HEK293 (cell line): ENCODE results near the gene EYS.

Source experiments
- CTCF ChIA-PET: fragments of 350-600 bp; formaldehyde crosslinking; extraction: SDS; loops from one replicate; lab custom pipeline; 2021; ENCODE audit warnings: antibody characterized with exemption; lab: Yijun Ruan, JAX
- POLR2A ChIA-PET: fragments of 300-600 bp; formaldehyde crosslinking; extraction: SDS; loops from one replicate; lab custom pipeline; 2020; ENCODE audit warnings: antibody characterized with exemption, inconsistent platforms; lab: Yijun Ruan, JAX
- H3K27ac ChIP-seq: fragments of 200-500 bp; sonication (Bioruptor generic); 2 replicates; pipeline ENCODE4 v1.5.1; 2014; ENCODE audit warnings: low read depth, low read length, control low read depth, inconsistent platforms; ENCODE audit errors: extremely low read depth
- H3K36me3 ChIP-seq, 2 experiments: fragments of 200-500 bp in 1 of 2; sonication (Bioruptor generic) in 1 of 2; 1 replicate in 1 of 2; 2 replicates in 1 of 2; pipeline ENCODE4 v1.5.1; 2014 to 2017; ENCODE audit warnings: inconsistent platforms in 2 of 2, low read length in 2 of 2; ENCODE audit not compliant: control insufficient read depth in 2 of 2, insufficient read depth in 1 of 2
- H3K4me1 ChIP-seq: fragments of 200-500 bp; sonication (Bioruptor generic); 2 replicates; pipeline ENCODE4 v1.5.1; 2014; ENCODE audit warnings: mild to moderate bottlenecking, low read length, inconsistent platforms; ENCODE audit not compliant: control insufficient read depth, insufficient read depth
- H3K4me3 ChIP-seq: 2 replicates; pipeline ENCODE4 v1.5.1; 2011; ENCODE audit warnings: low read depth, mild to moderate bottlenecking, control low read depth, low read length, moderate library complexity
- H3K9me3 ChIP-seq: fragments of 200-500 bp; sonication (Bioruptor generic); 2 replicates; pipeline ENCODE4 v1.5.1; 2014; ENCODE audit warnings: low read depth, low read length, inconsistent platforms; ENCODE audit not compliant: control insufficient read depth, insufficient read depth
- FEZF1 ChIP-seq: fragments of 450-650 bp; formaldehyde crosslinking; IDR thresholded peaks from 2 replicates; pipeline ENCODE4 v1.5.1; 2016; ENCODE audit warnings: missing biosample characterization, missing genetic modification characterization
- HIC1 ChIP-seq: fragments of 450-650 bp; formaldehyde crosslinking; IDR thresholded peaks from 2 replicates; pipeline ENCODE4 v1.5.1; 2016; ENCODE audit warnings: missing biosample characterization, missing genetic modification characterization
- INSM2 ChIP-seq: fragments of 450-650 bp; formaldehyde crosslinking; IDR thresholded peaks from 2 replicates; pipeline ENCODE4 v1.5.1; 2016; ENCODE audit warnings: missing biosample characterization, missing genetic modification characterization
- KLF17 ChIP-seq: fragments of 450-650 bp; formaldehyde crosslinking; IDR thresholded peaks from 2 replicates; pipeline ENCODE4 v1.5.1; 2016; ENCODE audit warnings: missing biosample characterization, missing genetic modification characterization
- KLF9 ChIP-seq: fragments of 450-650 bp; formaldehyde crosslinking; IDR thresholded peaks from 2 replicates; pipeline ENCODE4 v1.5.1; 2016; ENCODE audit warnings: missing biosample characterization, missing genetic modification characterization, low read depth
- OSR2 ChIP-seq: fragments of 450-650 bp; formaldehyde crosslinking; IDR thresholded peaks from 2 replicates; pipeline ENCODE4 v1.5.1; 2016; ENCODE audit warnings: missing biosample characterization, missing genetic modification characterization
- PRDM4 ChIP-seq: fragments of 450-650 bp; formaldehyde crosslinking; IDR thresholded peaks from 2 replicates; pipeline ENCODE4 v1.5.1; 2017; ENCODE audit warnings: missing biosample characterization, missing genetic modification characterization
- TRIM28 ChIP-seq: IDR thresholded peaks from 2 replicates; pipeline ENCODE4 v1.6.1; 2011; ENCODE audit warnings: low read length, control low read depth, borderline replicate concordance
- WT1 ChIP-seq: fragments of 450-650 bp; formaldehyde crosslinking; IDR thresholded peaks from 2 replicates; pipeline ENCODE4 v1.5.1; 2016; ENCODE audit warnings: missing biosample characterization, missing genetic modification characterization
- ZBTB1 ChIP-seq: fragments of 450-650 bp; formaldehyde crosslinking; IDR thresholded peaks from 2 replicates; pipeline ENCODE4 v1.5.1; 2016; ENCODE audit warnings: missing biosample characterization, missing genetic modification characterization
- ZNF174 ChIP-seq: fragments of 450-650 bp; formaldehyde crosslinking; IDR thresholded peaks from 2 replicates; pipeline ENCODE4 v1.5.0; 2017; ENCODE audit warnings: missing biosample characterization, mild to moderate bottlenecking, missing genetic modification characterization
- ZNF175 ChIP-seq: fragments of 450-650 bp; formaldehyde crosslinking; IDR thresholded peaks from 2 replicates; pipeline ENCODE4 v1.5.1; 2016; ENCODE audit warnings: missing biosample characterization, missing genetic modification characterization
- ZNF2 ChIP-seq: fragments of 450-650 bp; formaldehyde crosslinking; IDR thresholded peaks from 2 replicates; pipeline ENCODE4 v1.5.1; 2016; ENCODE audit warnings: missing biosample characterization, missing genetic modification characterization
- ZNF221 ChIP-seq: fragments of 450-650 bp; formaldehyde crosslinking; IDR thresholded peaks from 2 replicates; pipeline ENCODE4 v1.5.1; 2017; ENCODE audit warnings: missing biosample characterization, missing genetic modification characterization, borderline replicate concordance
- ZNF239 ChIP-seq: fragments of 450-650 bp; formaldehyde crosslinking; IDR thresholded peaks from 2 replicates; pipeline ENCODE4 v1.5.1; 2016; ENCODE audit warnings: missing biosample characterization, missing genetic modification characterization
- ZNF274 ChIP-seq, 2 experiments: fragments of 200-500 bp in 1 of 2; fragments of 450-650 bp in 1 of 2; sonication (Bioruptor generic) in 1 of 2; formaldehyde crosslinking in 1 of 2; IDR thresholded peaks; 2 replicates each; pipeline versions ENCODE4 v1.5.1 to v1.6.1; 2014 to 2016; ENCODE audit warnings: borderline replicate concordance in 1 of 2, inconsistent platforms in 1 of 2, low read length in 1 of 2, missing biosample characterization in 1 of 2, missing genetic modification characterization in 1 of 2
- ZNF350 ChIP-seq: fragments of 450-650 bp; formaldehyde crosslinking; IDR thresholded peaks from 2 replicates; pipeline ENCODE4 v1.5.0; 2017; ENCODE audit warnings: missing biosample characterization, mild to moderate bottlenecking, missing genetic modification characterization
- ZNF354C ChIP-seq: fragments of 450-650 bp; formaldehyde crosslinking; IDR thresholded peaks from 2 replicates; pipeline ENCODE4 v1.5.1; 2016; ENCODE audit warnings: missing biosample characterization, missing genetic modification characterization, low read depth, borderline replicate concordance
- ZNF366 ChIP-seq: fragments of 450-650 bp; formaldehyde crosslinking; conservative IDR thresholded peaks from 2 replicates; pipeline ENCODE4 v1.5.1; 2016; ENCODE audit warnings: missing biosample characterization, missing genetic modification characterization
- ZNF416 ChIP-seq: fragments of 450-650 bp; formaldehyde crosslinking; IDR thresholded peaks from 2 replicates; pipeline ENCODE4 v1.5.1; 2016; ENCODE audit warnings: missing biosample characterization, missing genetic modification characterization
- ZNF510 ChIP-seq: fragments of 450-650 bp; formaldehyde crosslinking; IDR thresholded peaks from 2 replicates; pipeline ENCODE4 v1.5.1; 2018; ENCODE audit warnings: mild to moderate bottlenecking, missing genetic modification characterization, missing biosample characterization; ENCODE audit not compliant: insufficient replicate concordance
- ZNF530 ChIP-seq: fragments of 450-650 bp; formaldehyde crosslinking; IDR thresholded peaks from 2 replicates; pipeline ENCODE4 v1.5.1; 2016; ENCODE audit warnings: low read depth, missing biosample characterization, missing genetic modification characterization
- ZNF600 ChIP-seq: fragments of 450-650 bp; formaldehyde crosslinking; IDR thresholded peaks from 2 replicates; pipeline ENCODE4 v1.5.1; 2016; ENCODE audit warnings: missing biosample characterization, missing genetic modification characterization
- ZNF658 ChIP-seq: fragments of 450-650 bp; formaldehyde crosslinking; IDR thresholded peaks from 2 replicates; pipeline ENCODE4; 2016; ENCODE audit warnings: missing biosample characterization, missing genetic modification characterization
- ZNF664 ChIP-seq: fragments of 450-650 bp; formaldehyde crosslinking; IDR thresholded peaks from 2 replicates; pipeline ENCODE4 v1.5.1; 2016; ENCODE audit warnings: missing biosample characterization, missing genetic modification characterization
- ZNF830 ChIP-seq: fragments of 450-650 bp; IDR thresholded peaks from 2 replicates; pipeline ENCODE4 v1.5.0; 2018; ENCODE audit warnings: missing biosample characterization, missing genetic modification characterization, low read depth, mild to moderate bottlenecking, moderate library complexity

Gene EYS

GRCh38 chr6:64046746-64047208 lies 1660.2 kb downstream of the EYS start:
- ChIA-PET CTCF (interaction anchor here (0.8 kb wide), 1 partner anchor 13 kb away, joined by 3 read pairs; no protein-coding TSS in a partner anchor), POLR2A (no interaction called here)
- H3K4me1 ChIP-seq: no peaks in the 10 kb centered on the region
- H3K9me3 ChIP-seq: no peaks in the 10 kb centered on the region
- no peak for TF ChIP-seq INSM2 (tag by site-specific recombination)
- TF ChIP-seq TRIM28: no peak
- no peak for TF ChIP-seq OSR2 (tag by site-specific recombination)
- TF ChIP-seq ZNF175 (tag by site-specific recombination): no peak
- no peak for TF ChIP-seq WT1
- no peak for TF ChIP-seq ZNF174 (tag by site-specific recombination)
- TF ChIP-seq ZNF416 (tag by site-specific recombination): no peak
- no peak for TF ChIP-seq ZNF366 (tag by site-specific recombination)
- TF ChIP-seq ZNF221 (tag by site-specific recombination): no peak
- TF ChIP-seq ZNF274 (IDR thresholded peaks at IDR 0.05; ENCODE audit: low read length): no peak
- TF ChIP-seq ZNF274 (tag by site-specific recombination; IDR thresholded peaks at IDR 0.05; ENCODE audit: borderline replicate concordance): no peak
- no peak for TF ChIP-seq HIC1 (tag by site-specific recombination)
- H3K36me3 ChIP-seq: no peaks in the 10 kb centered on the region
- H3K4me3 ChIP-seq: no peak overlapping the region
- no peak overlapping the region for H3K27ac ChIP-seq

- TF ChIP-seq ZNF664 (tag by site-specific recombination) (no peak), ZNF530 (tag by site-specific recombination) (no peak), ZNF350 (no peak), ZNF510 (no peak), ZNF830 (tag by site-specific recombination) (no peak), OSR2 (tag by site-specific recombination) (no peak), ZNF354C (tag by site-specific recombination) (no peak), KLF9 (tag by site-specific recombination) (no peak)
- Histone ChIP-seq H3K9me3 (no peaks in the 10 kb centered on the region), H3K4me1 (no peaks in the 10 kb centered on the region), H3K27ac (no peak overlapping the region), H3K4me3 (no peak overlapping the region), H3K36me3 (no peaks in the 10 kb centered on the region)
- ChIA-PET POLR2A (no interaction called here), CTCF (no interaction called here)
These were observed 1665.7 kb downstream of the EYS start for GRCh38 chr6:64041373-64041772.

GRCh38 chr6:64040113-64040512 lies 1666.9 kb downstream of the EYS start:
- Histone ChIP-seq H3K9me3 (no peaks in the 10 kb centered on the region), H3K36me3 (no peaks in the 10 kb centered on the region), H3K27ac (no peak overlapping the region), H3K4me1 (no peaks in the 10 kb centered on the region), H3K4me3 (no peak overlapping the region)
- ChIA-PET CTCF (no interaction called here), POLR2A (interaction anchor here (0.5 kb wide), 1 partner anchor 209 kb away, joined by 7 read pairs; no protein-coding TSS in a partner anchor)
- no peak for TF ChIP-seq ZNF658 (tag by site-specific recombination)
- no peak for TF ChIP-seq ZNF239 (tag by site-specific recombination)
- no peak for TF ChIP-seq FEZF1 (tag by site-specific recombination)
- no peak for TF ChIP-seq TRIM28
- TF ChIP-seq ZNF600 (tag by site-specific recombination): no peak
- TF ChIP-seq PRDM4 (tag by site-specific recombination): no peak
- no peak for TF ChIP-seq KLF17
- TF ChIP-seq ZBTB1: no peak
- no peak for TF ChIP-seq ZNF366 (tag by site-specific recombination)
- no peak for TF ChIP-seq ZNF2 (tag by site-specific recombination)
- no peak for TF ChIP-seq ZNF530 (tag by site-specific recombination)
